Measurements from ENCODE around the gene MIP.
"Not testable (repeated sequence)": the region's sequence is repeated elsewhere in the genome, so short reads cannot be mapped to it uniquely, and the experiment has no call there.

The MIP gene

DNA sequence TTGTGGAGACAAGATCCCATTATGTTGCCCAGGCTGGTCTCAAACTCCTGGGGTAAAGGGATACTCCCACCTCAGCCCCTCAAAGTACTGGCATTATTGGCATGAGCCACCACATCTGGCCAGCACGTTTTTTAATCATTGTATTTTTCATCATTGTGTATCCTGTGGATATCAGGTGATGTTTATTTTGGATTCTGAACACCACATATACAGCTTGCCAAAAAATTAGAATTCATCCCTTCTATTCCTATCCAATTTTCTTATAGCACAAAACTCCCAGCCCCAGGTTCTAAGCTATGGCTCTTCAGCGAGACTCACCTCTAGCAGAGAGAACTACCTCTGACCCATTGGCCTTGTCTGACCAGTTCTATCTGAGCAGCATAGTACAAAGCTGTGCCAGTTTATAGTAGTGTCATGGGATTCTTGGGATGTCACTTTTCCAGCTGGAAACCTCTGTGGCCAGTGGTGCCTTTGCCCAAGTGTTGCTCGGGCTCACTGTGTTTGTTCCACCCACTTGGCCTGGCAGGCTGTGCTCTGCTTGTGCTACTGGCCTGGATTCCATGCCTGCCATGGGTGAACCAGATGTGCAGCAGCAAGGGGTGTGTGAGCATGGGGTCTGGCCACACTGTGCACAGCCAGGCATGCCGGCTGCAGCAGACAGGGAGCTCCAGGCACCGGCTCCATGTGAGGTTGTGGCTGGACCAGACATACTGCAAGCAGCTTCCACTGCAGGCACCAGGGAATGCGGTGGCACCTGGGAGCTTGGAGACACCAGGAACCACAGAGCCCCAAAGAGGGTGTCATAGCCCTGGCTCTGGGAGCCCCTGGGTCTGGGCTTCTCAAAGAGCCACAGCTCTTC lies 42.4 kb downstream of the MIP start:
- DNase-seq (ENCODE audit: extremely low read depth in 1 of 2, low read depth in 1 of 2): no peak

DNA sequence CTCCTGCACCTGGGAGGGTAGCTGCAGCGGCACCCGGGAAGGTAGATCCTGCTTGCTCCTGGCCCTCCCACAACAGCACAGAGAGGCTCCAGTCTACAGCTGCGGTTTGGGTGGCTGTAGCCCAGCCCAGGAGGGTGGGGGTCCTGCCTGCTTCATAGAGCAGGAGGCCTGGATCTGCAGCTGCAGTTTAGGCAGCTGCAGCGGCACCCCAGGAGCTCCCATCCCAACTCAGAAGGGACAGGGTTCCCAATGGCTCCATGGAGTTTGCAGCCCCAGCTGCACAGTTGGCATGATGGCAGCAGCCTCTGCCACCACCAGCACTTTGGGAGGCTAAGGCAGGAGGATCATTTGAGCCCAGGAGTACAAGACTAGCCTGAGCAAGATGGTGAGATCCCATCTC lies 43.7 kb downstream of the MIP start:
- no peak for DNase-seq (ENCODE audit: extremely low read depth in 1 of 2, low read depth in 1 of 2)

DNA sequence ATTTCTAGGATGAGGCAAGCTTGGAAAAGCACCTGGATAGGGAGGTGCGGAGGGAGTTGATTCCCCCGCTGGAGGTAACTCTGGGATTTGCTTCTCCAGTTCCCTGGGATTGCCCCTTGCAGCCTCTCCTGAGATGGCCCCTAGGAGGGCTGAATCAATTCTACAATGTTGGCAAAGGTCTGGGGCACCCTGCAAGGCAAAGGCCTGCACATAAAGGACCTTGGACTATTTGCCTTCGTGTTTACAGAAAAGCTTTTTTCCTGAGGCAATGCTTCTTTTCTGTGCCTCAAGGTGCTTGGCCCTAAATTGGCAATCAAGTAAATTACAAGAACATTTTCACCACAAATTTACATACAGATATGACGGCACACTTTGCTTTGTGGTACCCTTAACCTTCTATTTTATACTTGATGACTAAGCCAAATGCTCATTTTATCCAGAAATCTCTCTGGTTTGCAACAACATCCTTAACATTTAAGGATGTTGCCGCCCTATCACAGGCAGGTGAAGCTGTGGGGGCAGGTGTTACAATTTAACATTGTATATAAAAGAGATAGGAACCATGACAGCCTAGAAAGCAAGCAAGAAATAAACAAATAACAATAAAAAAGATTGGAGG lies 45.5 kb downstream of the MIP start:
- no peak for DNase-seq (ENCODE audit: extremely low read depth in 1 of 2, low read depth in 1 of 2)

DNA sequence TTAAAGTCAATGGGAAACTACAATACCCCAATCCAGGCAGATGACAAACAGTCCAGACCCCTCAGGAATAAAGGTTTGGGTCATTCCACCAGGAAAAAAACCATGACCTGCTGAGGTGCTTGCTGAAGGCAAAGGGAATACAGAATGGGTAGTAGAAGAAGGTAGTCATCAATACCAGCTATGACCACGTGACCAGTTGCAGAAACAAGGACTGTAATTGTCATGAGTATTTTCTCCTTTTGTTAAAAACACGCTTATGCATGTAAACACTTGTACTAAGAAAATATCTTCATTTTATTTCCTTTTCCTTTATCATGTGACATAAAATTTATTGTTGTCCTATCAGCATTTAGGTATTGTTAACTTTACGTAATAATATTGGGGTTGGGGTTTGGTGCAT lies 50.2 kb downstream of the MIP start:
- not testable (repeated sequence) for DNase-seq (ENCODE audit: extremely low read depth in 1 of 2, low read depth in 1 of 2)

DNA sequence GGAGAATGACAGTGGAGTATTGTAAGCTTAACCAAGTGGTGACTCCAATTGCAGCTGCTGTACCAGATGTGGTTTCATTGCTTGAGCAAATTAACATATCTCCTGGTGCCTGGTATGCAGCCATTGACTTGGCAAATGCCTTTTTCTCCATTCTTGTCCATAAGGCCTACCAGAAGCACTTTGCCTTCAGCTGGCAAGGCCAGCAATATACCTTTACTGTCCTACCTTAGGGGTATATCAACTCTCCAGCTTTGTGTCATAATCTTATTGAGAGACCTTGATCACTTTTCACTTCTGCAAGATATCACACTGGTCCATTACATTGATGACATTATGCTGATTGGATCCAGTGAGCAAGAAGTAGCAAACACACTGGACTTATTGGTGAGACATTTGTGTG lies 52.8 kb downstream of the MIP start:
- DNase-seq (ENCODE audit: extremely low read depth in 1 of 2, low read depth in 1 of 2): not testable (repeated sequence)

DNA sequence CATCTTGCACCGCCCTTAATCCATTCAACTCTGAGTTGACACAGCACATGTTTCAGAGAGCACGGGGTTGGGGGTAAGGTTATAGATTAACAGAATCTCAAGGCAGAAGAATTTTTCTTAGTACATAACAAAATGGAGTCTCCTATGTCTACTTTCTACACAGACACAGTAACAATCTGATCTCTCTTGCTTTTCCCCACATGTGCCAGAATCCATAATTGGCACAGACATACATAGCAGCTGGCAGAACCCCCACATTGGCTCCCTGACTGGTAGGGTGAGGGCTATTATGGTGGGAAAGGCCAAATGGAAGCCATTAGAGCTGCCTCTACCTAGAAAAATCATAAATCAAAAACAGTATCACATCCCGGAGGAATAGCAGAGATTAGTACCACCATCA lies 53.3 kb downstream of the MIP start:
- not testable (repeated sequence) for DNase-seq (ENCODE audit: extremely low read depth in 1 of 2, low read depth in 1 of 2)

Measured in stimulated activated CD8-positive, alpha-beta memory T cell treated with anti-CD3 and anti-CD28 coated beads, Interleukin-7, amount 100 ng/mL, for 48 hours (primary cell).